HG03135 (cell line): Measurements from ENCODE around the gene DAAM1.

ENCODE experiments used
- ATAC-seq: cut with Tn5 transposase; IDR thresholded peaks from one replicate; pipeline ENCODE4 v1.9.1; 2021; ENCODE audit warnings: mild to moderate bottlenecking, moderate library complexity; ENCODE audit not compliant: unreplicated experiment

DAAM1 gene

GRCh38 chr14:59407246-59408010 is 219.0 kb downstream of the DAAM1 start:
- no peak for ATAC-seq

DNA sequence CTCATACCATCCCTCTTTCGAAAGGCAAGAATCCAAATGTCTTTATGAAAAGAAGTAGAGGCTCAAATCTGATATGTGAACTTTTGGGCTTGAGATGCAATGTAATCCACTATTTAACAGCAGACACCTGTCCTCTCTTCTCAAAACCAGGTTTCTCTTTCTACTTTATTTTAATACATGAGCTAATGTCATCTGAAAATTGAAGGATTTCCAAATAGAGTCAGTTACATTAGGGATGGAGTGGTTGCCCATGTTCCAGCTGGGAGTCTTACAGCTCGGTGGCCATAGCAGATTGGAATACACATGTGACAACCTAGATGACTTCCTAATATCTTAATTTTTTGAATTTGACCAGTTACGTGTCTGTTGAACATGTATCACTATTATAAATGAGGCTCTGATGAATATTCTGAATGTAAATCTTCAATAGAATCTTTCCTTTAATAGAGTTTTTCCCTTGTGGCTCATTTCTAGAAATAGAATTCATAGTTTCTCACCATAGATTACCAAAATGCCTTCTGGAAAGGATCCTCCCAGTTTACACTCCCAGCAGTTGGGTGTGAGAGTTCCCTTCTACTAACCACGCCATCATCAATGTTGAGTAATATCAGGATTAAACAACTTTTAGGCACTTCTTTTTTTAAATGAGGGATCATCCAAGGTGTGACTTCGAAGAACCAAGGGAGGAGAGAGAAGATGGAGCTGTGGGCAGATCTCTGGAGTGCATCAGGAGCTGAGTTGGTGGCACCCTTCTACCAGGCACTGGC is 227.6 kb downstream of the DAAM1 start:
- no peak for ATAC-seq

GRCh38 chr14:59417311-59417710 is 228.8 kb downstream of the DAAM1 start:
- ATAC-seq = no peak

GRCh38 chr14:59419303-59419702 is 230.8 kb downstream of the DAAM1 start:
- no peak for ATAC-seq
